HG03097 (cell line): Measurements from ENCODE around the gene B3GALT5.

Source experiments
- ATAC-seq: cut with Tn5 transposase; IDR thresholded peaks from one replicate; pipeline ENCODE4 v1.9.1; 2021; ENCODE audit not compliant: unreplicated experiment, low FRiP score

B3GALT5 gene

GRCh38 chr21:39602793-39603192 lies 9.9 kb upstream of the B3GALT5 start:
- no peak for ATAC-seq

DNA sequence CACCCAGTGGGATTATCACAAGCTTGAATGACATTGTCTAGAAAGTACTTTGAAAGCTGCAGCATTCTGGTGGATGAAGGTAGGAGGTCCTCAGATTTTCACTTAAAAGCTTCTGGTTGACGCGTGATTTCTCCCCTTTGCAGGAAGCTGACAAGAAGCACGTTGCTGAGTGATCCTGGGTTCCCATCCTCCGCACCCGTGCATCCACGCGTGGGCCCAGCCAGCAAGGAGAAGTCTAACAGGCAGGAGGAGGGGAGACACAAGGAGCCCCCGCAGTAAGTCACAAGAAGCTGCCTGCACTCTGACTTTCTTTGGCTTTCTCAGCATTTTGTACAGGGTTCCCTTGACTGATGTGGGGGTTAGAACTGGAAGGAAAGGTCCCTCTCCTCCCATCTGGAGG lies 7.8 kb upstream of the B3GALT5 start:
- no peak for ATAC-seq

DNA sequence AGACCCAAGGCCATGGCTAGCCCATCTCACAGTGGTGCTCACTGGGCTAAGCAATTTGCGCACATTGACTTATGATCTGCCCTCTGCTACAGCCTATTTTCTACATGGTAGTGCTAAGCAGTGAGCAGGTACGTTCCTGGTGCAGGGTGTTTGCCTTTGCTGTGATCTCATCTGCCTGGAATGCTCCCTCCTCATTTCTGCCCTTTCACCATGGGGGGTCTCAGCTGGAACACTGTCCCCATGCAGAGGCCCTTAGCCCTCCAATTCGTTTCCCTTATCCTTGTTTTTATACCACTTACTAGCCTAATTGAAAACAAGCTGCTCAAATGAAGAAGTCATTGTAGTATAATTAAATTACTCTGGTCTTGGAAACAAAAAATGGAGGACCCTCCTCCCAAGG lies 2.0 kb upstream of the B3GALT5 start:
- no peak for ATAC-seq

- no peak for ATAC-seq
These were observed 1.1 kb upstream of the B3GALT5 start for GRCh38 chr21:39611551-39612190.

- no peak for ATAC-seq
These were observed 548 bp downstream of the B3GALT5 start for GRCh38 chr21:39613041-39613934.

GRCh38 chr21:39616211-39616772 lies 3.6 kb downstream of the B3GALT5 start:
- ATAC-seq = no peak

- no peak for ATAC-seq
These were observed 8.1 kb downstream of the B3GALT5 start for GRCh38 chr21:39620856-39621255.

DNA sequence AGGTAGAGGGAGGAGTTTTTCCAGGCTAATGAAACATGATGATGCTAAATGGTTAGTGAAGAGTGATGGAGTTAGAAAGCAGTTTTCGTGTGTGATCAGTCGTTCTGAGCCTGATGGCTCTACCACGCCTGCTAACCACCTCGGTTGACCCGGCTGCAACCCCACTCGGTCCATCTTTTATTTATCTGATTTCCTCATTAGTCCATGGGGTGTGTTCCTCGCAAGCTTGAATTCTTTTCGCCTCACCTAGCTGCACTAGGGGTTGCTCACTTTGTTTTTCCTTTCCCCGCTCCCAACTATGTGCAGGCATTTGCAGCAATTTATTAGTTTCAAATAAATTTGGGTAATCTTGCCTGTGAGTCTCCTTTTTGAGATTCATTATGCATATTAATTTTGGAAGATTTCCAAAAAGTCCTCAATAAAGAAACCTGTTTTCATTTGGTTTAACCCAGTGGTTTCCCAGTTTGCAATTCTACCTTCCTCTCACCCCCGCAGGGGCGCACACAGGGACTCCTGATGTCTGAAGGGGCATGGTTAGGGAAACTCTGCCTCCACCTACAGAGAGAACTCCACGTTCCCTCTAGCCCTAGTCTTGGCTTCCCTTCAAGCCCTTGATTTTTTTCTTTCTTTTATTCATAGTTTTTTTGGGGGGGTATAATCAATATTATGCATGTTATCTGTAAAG lies 12.6 kb downstream of the B3GALT5 start:
- no peak for ATAC-seq

- ATAC-seq = no peak
These were observed 15.6 kb downstream of the B3GALT5 start for GRCh38 chr21:39628385-39628784.

- no peak for ATAC-seq
These were observed 17.5 kb downstream of the B3GALT5 start for GRCh38 chr21:39630191-39630591.

DNA sequence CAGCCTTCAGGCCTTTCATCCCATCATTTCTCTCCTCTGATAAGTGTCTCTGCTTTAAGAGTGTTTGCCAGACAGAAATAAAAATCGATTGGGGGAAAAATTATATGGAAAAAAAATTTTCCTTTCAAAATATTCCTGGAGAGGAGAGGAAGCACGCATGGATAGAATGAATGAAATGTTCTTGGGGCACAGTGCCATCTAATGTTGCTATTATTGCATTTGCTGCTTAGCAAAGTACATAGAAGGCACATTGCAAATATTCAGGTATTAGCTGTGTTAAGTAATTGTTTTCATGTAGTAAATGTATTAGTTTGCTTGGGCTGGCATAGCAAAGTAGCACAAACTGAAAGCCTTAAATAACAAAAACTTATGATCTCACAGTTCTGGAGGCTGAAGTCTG lies 18.1 kb downstream of the B3GALT5 start:
- ATAC-seq = no peak

GRCh38 chr21:39631842-39632562 lies 19.3 kb downstream of the B3GALT5 start:
- ATAC-seq = no peak

- no peak for ATAC-seq
These were observed 20.2 kb downstream of the B3GALT5 start for GRCh38 chr21:39632796-39633442.

DNA sequence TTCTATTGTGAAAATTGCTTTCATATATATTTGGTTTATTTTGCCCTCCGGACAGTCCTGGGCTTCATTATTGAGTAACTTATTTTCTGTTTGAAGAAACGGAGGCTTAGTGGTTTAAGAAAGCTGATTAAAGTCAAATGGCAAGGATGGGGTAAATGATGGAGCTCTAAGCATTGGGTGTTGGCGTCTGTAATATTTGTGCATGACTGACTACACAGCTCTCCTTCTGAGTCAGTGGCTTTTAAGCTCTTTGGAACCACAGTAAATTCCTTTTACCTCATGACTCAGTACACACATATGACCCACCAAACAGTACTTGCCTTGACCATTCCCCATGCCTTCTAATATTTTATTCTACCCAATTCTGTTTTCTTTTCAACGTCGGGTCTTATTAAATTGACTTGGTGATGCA lies 21.0 kb downstream of the B3GALT5 start:
- no peak for ATAC-seq

DNA sequence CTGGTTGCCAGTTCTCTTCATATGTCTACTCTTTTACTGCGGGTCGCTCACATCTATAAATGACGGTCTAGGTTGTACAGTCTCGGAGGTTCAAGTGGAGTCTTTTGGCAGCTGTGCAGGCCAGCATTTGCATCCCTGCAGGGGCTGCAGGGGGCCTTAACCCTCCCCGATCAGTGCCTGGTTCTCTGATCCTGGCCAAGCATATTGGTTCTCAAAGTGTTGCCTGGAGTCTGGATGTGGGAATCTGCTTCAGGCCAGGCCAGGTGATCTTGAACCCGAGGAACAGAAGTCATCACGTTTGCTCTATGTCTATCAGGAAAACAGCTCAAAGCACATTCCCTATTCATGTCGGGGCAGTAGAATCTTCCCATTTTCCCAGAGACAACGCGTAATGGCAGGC lies 21.8 kb downstream of the B3GALT5 start:
- ATAC-seq = no peak

DNA sequence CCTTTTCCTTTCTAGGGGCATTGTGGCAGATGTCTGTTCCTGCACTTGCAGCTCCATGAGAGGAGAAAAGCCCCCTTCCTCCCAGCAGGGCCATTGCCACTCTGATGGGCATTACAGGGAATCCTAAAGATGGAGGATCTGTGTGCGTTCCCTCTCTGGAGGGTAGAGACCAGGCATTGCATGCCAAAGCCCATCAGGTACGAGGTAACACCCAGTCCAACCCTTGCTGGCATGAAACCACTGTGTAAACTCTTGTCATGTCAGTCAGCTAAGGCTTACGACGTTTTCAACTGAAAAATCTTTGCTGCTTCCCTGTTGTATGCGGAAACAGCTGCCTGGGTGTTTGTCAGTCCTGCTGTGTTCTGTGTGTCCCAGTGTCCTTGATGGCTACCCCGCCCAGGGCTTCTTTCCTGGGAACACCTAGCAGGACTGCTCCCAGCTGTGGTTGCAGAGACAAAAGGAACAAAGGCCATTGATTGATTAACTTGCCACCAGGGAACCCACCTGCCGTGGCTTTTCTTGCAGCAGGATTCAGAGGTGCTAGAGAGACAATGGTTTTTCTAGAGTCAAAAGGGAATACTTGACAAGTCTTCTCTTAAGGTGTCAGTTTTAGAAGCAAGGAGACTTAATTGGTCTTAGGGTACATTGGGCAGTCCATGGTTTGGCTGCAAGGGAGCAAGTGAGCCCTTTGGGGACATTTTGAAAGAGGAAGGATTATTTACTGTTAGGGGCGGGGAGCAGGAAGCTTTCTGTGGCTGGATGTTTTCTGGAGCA lies 24.6 kb downstream of the B3GALT5 start:
- ATAC-seq = no peak

DNA sequence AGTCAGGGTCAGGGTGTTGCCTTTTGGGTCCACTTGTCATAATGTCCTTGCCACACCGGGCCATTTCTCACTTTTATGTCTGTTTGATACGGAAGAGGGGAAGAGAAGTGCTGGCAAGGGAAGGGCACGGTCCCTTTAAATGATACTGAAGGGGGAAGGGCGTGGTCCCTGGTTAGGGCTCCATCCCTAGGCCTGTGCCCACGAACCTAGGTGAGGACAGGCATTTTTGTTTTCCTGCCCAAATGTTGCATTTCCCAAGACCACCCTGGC lies 25.2 kb downstream of the B3GALT5 start:
- no peak for ATAC-seq

DNA sequence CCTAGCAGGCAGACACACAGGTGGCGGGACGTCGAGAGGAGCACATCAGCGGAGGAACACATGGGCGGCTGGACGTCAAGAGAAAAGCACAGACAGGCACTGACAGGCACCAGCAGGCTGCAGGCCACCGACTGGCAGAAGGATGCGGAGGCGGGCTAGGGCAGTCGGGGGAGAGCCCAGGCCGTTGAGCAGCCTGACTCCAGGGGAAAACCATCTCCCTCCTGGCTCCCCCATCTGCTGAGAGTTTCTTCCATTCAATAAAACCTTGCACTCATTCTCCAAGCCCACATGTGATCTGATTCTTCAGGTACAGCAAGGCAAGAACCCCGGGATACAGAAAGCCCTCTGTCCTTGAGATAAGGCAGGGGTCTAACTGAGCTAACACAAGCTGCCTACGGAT lies 25.5 kb downstream of the B3GALT5 start:
- no peak for ATAC-seq

DNA sequence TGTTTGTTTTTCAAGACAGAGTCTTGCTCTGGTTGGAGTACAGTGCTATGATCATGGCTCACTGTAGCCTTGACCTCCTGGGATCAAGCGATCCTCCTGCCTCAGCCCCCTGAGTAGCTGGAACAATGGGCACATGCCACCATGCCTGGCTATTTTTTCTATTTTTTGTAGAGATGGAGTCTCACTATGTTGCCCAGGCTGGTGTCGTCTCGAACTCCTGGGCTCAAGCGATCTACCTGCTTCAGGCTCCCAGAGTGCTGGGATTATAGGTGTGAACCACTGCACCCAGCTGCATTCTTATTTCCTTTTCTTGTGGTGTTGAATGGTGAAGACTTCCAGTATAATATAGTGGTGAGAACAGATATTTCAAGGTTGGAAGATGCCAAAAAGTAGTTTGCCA lies 28.0 kb downstream of the B3GALT5 start:
- no peak for ATAC-seq
